Esophagus squamous epithelium (tissue), 4 donors: ENCODE results near the gene HTR2A.
"Not testable (repeated sequence)": the region's sequence is repeated elsewhere in the genome, so short reads cannot be mapped to it uniquely, and the experiment has no call there.

Source experiments
- POLR2A ChIP-seq, 4 donors: fragments of 450-650 bp; IDR thresholded peaks; one replicate each; pipeline ENCODE4 v1.6.1; 2017; ENCODE audit warnings: antibody characterized with exemption in 4 of 4, mild to moderate bottlenecking in 4 of 4, moderate library complexity in 3 of 4
- TF ChIP-seq, protein P1 (sequence below), 6 experiments: fragments of 450-650 bp in 4 of 6; fragments of 200-600 bp in 2 of 6; sonication (generic) in 2 of 6; IDR thresholded peaks; one replicate each; pipeline ENCODE4 v1.5.1; 2016 to 2019; ENCODE audit warnings: antibody characterized with exemption in 6 of 6, mild to moderate bottlenecking in 4 of 6, moderate library complexity in 4 of 6

DNA sequence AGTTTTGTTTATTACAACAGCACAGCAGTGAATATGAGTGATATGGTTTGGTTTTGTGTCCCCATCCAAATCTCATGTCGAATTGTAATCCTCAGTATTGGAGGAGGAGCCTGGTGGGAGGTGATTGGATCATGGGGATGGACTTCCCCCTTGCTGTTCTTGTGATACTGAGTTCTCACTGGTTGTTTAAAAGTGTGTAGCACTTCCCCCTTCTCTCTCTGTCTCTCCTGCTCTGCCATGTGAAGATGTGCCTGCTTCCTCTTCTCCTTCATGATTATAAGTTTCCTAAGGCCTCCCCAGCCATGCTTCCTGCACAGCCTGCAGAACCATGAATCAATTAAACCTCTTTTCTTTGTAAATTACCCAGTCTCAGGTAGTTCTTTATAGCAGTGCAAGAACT lies 91.9 kb downstream of the HTR2A start:
- TF ChIP-seq, protein P1, sequence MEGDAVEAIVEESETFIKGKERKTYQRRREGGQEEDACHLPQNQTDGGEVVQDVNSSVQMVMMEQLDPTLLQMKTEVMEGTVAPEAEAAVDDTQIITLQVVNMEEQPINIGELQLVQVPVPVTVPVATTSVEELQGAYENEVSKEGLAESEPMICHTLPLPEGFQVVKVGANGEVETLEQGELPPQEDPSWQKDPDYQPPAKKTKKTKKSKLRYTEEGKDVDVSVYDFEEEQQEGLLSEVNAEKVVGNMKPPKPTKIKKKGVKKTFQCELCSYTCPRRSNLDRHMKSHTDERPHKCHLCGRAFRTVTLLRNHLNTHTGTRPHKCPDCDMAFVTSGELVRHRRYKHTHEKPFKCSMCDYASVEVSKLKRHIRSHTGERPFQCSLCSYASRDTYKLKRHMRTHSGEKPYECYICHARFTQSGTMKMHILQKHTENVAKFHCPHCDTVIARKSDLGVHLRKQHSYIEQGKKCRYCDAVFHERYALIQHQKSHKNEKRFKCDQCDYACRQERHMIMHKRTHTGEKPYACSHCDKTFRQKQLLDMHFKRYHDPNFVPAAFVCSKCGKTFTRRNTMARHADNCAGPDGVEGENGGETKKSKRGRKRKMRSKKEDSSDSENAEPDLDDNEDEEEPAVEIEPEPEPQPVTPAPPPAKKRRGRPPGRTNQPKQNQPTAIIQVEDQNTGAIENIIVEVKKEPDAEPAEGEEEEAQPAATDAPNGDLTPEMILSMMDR (IDR thresholded peaks at IDR 0.05) = not testable (repeated sequence)
- TF ChIP-seq POLR2A (IDR thresholded peaks at IDR 0.05) = not testable (repeated sequence)
